SK-MEL-5 (cell line): ENCODE measurements around the gene GABRB1. TPM values are rescaled to one million over a fixed set of nuclear protein-coding genes. Genes with fewer than 3 reads are reported as not detected.

Experiments used
- DNase-seq: peaks from one replicate; pipeline ENCODE4 v3.0.0-alpha.2; 2016; ENCODE audit warnings: low read depth, low spot score
- in situ Hi-C: cut with HindIII; loops from 2 replicates; pipeline ENCODE4 v1.10.0; 2016; ENCODE audit warnings: low sequenced_read_pairs, high pct_unique_total_duplicates, low pct_unique_long_range_greater_than_20kb
- total RNA-seq: library from RNA; depleted of rRNA; stranded (reverse); fragments of >200 nt; shearing (Covaris generic); gene quantifications from 2 replicates; pipeline ENCODE4 v1.2.3, GENCODE V29; 2014

The GABRB1 gene
- total RNA-seq, 1 experiment from 2014 or later = not detected

GRCh38 chr4:47383829-47384427, 352.6 kb downstream of the GABRB1 start:
- peak; percentile 55 for DNase-seq
- in situ Hi-C loops = no loop called here

- in situ Hi-C loops = no loop called here
- no peak for DNase-seq
Measured at GRCh38 chr4:47386146-47386545, 354.8 kb downstream of the GABRB1 start.

GRCh38 chr4:47386561-47387235, 355.3 kb downstream of the GABRB1 start:
- in situ Hi-C loops = no loop called here
- no peak for DNase-seq

- in situ Hi-C loops = no loop called here
Measured at GRCh38 chr4:47390428-47391125, 359.2 kb downstream of the GABRB1 start.

GRCh38 chr4:47391256-47391655, 359.9 kb downstream of the GABRB1 start:
- in situ Hi-C loops = no loop called here
- no peak for DNase-seq

More at GRCh38 chr4:47390428-47391125, 359.2 kb downstream of the GABRB1 start:
- DNase-seq = no peak

GRCh38 chr4:47406408-47406807, 375.0 kb downstream of the GABRB1 start:
- no peak for DNase-seq
- in situ Hi-C loops = no loop called here

- DNase-seq = no peak
Measured at GRCh38 chr4:47410271-47410670, 378.9 kb downstream of the GABRB1 start.

GRCh38 chr4:47413521-47413920, 382.2 kb downstream of the GABRB1 start:
- no peak for DNase-seq
- in situ Hi-C loops = no loop called here

More at GRCh38 chr4:47410271-47410670, 378.9 kb downstream of the GABRB1 start:
- in situ Hi-C loops = no loop called here

- in situ Hi-C loops = no loop called here
- no peak for DNase-seq
Measured at GRCh38 chr4:47415719-47416118, 384.4 kb downstream of the GABRB1 start.

- no peak for DNase-seq
- in situ Hi-C loops = no loop called here
Measured at GRCh38 chr4:47418147-47418546, 386.8 kb downstream of the GABRB1 start.

GRCh38 chr4:47419296-47419695, 387.9 kb downstream of the GABRB1 start:
- DNase-seq = no peak
- in situ Hi-C loops = no loop called here

- no peak for DNase-seq
- in situ Hi-C loops = no loop called here
Measured at GRCh38 chr4:47425628-47426027, 394.3 kb downstream of the GABRB1 start.

- in situ Hi-C loops = no loop called here
- no peak for DNase-seq
Measured at GRCh38 chr4:47427935-47428334, 396.6 kb downstream of the GABRB1 start.

GRCh38 chr4:47432749-47433148, 401.4 kb downstream of the GABRB1 start:
- in situ Hi-C loops = no loop called here
- no peak for DNase-seq

GRCh38 chr4:47434931-47435330, 403.6 kb downstream of the GABRB1 start:
- in situ Hi-C loops = no loop called here
- DNase-seq = no peak

GRCh38 chr4:47442980-47443379, 411.6 kb downstream of the GABRB1 start:
- in situ Hi-C loops = no loop called here
- DNase-seq = no peak

GRCh38 chr4:47444031-47444430, 412.7 kb downstream of the GABRB1 start:
- in situ Hi-C loops = no loop called here
- DNase-seq = no peak

- DNase-seq = peak; percentile 33
- in situ Hi-C loops = no loop called here
Measured at GRCh38 chr4:47451657-47452056, 420.3 kb downstream of the GABRB1 start.

GRCh38 chr4:47462799-47463234, 431.4 kb downstream of the GABRB1 start:
- in situ Hi-C loops = no loop called here
- peak; percentile 14 for DNase-seq
